ENCODE data around the gene DOCK10. TPM values are rescaled to one million over a fixed set of nuclear protein-coding genes. Genes with fewer than 3 reads are reported as not detected.

DOCK10 gene
- total and polyA plus RNA-seq, 9 of the 15 experiments (the other 6 are each of a cell fraction or from before 2014, with no cell fraction given) = 0.01 to 0.87 (median 0.18) TPM

DNA sequence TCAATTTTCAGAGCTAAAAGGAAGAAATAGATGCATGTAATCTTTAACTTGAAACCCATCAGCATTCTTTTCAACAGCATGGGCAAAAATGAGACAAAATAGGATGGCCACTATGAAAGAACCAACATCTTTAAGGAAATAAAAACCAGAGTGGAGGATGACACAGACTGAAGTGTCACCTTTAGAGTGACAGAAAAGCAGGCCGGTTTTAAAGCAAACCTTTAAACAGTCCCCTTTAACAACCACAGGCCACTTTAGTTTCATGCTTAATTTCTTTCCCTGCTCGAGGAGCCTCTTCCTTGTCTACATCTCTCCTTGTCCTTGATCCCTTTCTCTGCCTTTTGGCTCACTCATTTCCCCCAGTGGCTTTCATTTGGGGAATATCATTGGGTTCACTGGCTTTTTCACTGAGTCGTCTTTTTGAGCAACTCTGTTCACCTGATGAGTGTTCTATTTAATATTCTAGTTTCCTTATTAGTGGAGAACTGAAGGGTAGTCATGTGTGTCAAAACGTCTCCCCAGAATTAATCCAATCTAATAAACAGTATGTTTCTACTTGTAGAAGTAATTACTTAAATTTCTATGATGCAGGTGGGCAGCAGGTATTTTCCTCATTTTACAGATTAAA lies 72.5 kb downstream of the DOCK10 start:
- in situ Hi-C loops (cut with MboI) = no loop called here
- Histone ChIP-seq H2AFZ (ENCODE audit: low read depth, low read length) (no peak overlapping the region), H3K9ac (ENCODE audit: insufficient read depth in 1 of 2, low read depth in 2 of 2, low read length in 2 of 2) (no peak overlapping the region), H3K27ac (ENCODE audit: extremely low read depth, low read depth, low read length) (no peak overlapping the region), H3K27me3 (ENCODE audit: control insufficient read depth in 2 of 2, insufficient read depth in 2 of 2, low read length in 2 of 2) (no peaks in the 10 kb centered on the region), H3K9me3 (replicated peaks; ENCODE audit: control insufficient read depth, insufficient read depth, low read depth, low read length) (no peaks in the 10 kb centered on the region), H3K4me3 (no peak overlapping the region), H3K9me1 (ENCODE audit: control insufficient read depth, insufficient read depth, low read length) (no peaks in the 10 kb centered on the region), H3K4me2 (ENCODE audit: insufficient read depth, low read length) (no peak overlapping the region), H3K36me3 (ENCODE audit: control insufficient read depth, insufficient read depth, low read length) (no peaks in the 10 kb centered on the region), H3K79me2 (ENCODE audit: control insufficient read depth, insufficient read depth, low read length) (no peaks in the 10 kb centered on the region), H3K4me1 (replicated peaks in 1 of 2; ENCODE audit: control insufficient read depth in 2 of 2, insufficient read depth in 2 of 2, low read length in 2 of 2) (no peaks in the 10 kb centered on the region), H4K20me1 (replicated peaks; ENCODE audit: control insufficient read depth, insufficient read depth, low read length) (no peaks in the 10 kb centered on the region)
- ATAC-seq = no peak
- ChIA-PET CTCF (ENCODE audit: low intra/inter-chr PET ratio) (no interaction called here), POLR2A (no interaction called here)
- no TSS peak for BruUV-seq (replicated peaks)
- intact Hi-C loops (cut with micrococcal nuclease) = no loop called here
- no peak for FAIRE-seq
- 0% methylated on average over 4 of the region's 4 CpGs for WGBS (ENCODE audit: insufficient coverage, low coverage, missing lambda C conversion rate)
- TF ChIP-seq, protein P1, sequence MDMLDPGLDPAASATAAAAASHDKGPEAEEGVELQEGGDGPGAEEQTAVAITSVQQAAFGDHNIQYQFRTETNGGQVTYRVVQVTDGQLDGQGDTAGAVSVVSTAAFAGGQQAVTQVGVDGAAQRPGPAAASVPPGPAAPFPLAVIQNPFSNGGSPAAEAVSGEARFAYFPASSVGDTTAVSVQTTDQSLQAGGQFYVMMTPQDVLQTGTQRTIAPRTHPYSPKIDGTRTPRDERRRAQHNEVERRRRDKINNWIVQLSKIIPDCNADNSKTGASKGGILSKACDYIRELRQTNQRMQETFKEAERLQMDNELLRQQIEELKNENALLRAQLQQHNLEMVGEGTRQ (CRISPR knock-in tag; IDR thresholded peaks at IDR 0.05) = no peak
- TF ChIP-seq ZNF695 (CRISPR knock-in tag; IDR thresholded peaks at IDR 0.05) (no peak), FOXA3 (CRISPR knock-in tag; conservative IDR thresholded peaks at IDR 0.05 in 1 of 2, IDR thresholded peaks at IDR 0.05 in 1 of 2) (no peak), KLF6 (CRISPR knock-in tag; IDR thresholded peaks at IDR 0.05; ENCODE audit: borderline replicate concordance) (no peak), CHD1 (IDR thresholded peaks at IDR 0.05; ENCODE audit: low read length) (no peak), SRSF1 (IDR thresholded peaks at IDR 0.05; ENCODE audit: low read depth, low read length) (no peak), MAFF (IDR thresholded peaks at IDR 0.05; ENCODE audit: low read length) (no peak), SMARCA4 (IDR thresholded peaks at IDR 0.05) (no peak), SUPT5H (IDR thresholded peaks at IDR 0.05) (no peak), ZNF347 (CRISPR knock-in tag; IDR thresholded peaks at IDR 0.05; ENCODE audit: low read depth) (no peak), KDM2B (CRISPR knock-in tag; IDR thresholded peaks at IDR 0.05) (no peak), SNIP1 (IDR thresholded peaks at IDR 0.05; ENCODE audit: low read depth) (no peak), POLR2B (IDR thresholded peaks at IDR 0.05; ENCODE audit: low read depth, partially characterized antibody) (no peak)
- TF ChIP-seq, protein P2, sequence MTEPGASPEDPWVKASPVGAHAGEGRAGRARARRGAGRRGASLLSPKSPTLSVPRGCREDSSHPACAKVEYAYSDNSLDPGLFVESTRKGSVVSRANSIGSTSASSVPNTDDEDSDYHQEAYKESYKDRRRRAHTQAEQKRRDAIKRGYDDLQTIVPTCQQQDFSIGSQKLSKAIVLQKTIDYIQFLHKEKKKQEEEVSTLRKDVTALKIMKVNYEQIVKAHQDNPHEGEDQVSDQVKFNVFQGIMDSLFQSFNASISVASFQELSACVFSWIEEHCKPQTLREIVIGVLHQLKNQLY (CRISPR knock-in tag; conservative IDR thresholded peaks at IDR 0.05) = no peak
- TF ChIP-seq, protein P3, sequence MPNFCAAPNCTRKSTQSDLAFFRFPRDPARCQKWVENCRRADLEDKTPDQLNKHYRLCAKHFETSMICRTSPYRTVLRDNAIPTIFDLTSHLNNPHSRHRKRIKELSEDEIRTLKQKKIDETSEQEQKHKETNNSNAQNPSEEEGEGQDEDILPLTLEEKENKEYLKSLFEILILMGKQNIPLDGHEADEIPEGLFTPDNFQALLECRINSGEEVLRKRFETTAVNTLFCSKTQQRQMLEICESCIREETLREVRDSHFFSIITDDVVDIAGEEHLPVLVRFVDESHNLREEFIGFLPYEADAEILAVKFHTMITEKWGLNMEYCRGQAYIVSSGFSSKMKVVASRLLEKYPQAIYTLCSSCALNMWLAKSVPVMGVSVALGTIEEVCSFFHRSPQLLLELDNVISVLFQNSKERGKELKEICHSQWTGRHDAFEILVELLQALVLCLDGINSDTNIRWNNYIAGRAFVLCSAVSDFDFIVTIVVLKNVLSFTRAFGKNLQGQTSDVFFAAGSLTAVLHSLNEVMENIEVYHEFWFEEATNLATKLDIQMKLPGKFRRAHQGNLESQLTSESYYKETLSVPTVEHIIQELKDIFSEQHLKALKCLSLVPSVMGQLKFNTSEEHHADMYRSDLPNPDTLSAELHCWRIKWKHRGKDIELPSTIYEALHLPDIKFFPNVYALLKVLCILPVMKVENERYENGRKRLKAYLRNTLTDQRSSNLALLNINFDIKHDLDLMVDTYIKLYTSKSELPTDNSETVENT (CRISPR knock-in tag; IDR thresholded peaks at IDR 0.05) = no peak
- no peak for DNase-seq (ENCODE audit: extremely low read depth in 1 of 4, low spot score in 3 of 4)

Data from K562 (cell line).